OCI-LY1 (cell line): ENCODE measurements around the gene OR10G8.

Experiments
- H2AFZ ChIP-seq: fragments of 200-600 bp; sonication (generic), shearing (Covaris generic); 2 replicates; pipeline ENCODE4 v1.6.0; 2014; ENCODE audit warnings: antibody characterized with exemption, mild to moderate bottlenecking, low read length
- H3F3A ChIP-seq: fragments of 200-600 bp; sonication (generic), shearing (Covaris generic); 2 replicates; pipeline ENCODE4 v1.6.0; 2014; ENCODE audit warnings: mild to moderate bottlenecking, antibody characterized with exemption, low read length, moderate library complexity; ENCODE audit not compliant: insufficient read depth
- H3K27ac ChIP-seq: fragments of 200-600 bp; sonication (generic); 2 replicates; pipeline ENCODE4 v1.5.1; 2014; ENCODE audit warnings: low read length, mixed run types, mild to moderate bottlenecking, low read depth; ENCODE audit not compliant: poor library complexity, severe bottlenecking
- H3K27me3 ChIP-seq: fragments of 200-600 bp; sonication (generic); 2 replicates; pipeline ENCODE4 v1.6.0; 2014; ENCODE audit warnings: antibody characterized with exemption, mild to moderate bottlenecking, low read length, moderate library complexity; ENCODE audit not compliant: insufficient read depth
- H3K36me3 ChIP-seq: fragments of 200-600 bp; sonication (generic); 2 replicates; pipeline ENCODE4 v1.6.1; 2014; ENCODE audit warnings: mild to moderate bottlenecking, antibody characterized with exemption, low read length, moderate library complexity, mixed read lengths; ENCODE audit not compliant: insufficient read depth
- H3K4me1 ChIP-seq: fragments of 200-600 bp; sonication (generic); 2 replicates; pipeline ENCODE4 v1.5.1; 2014; ENCODE audit warnings: mild to moderate bottlenecking, low read length, moderate library complexity; ENCODE audit not compliant: insufficient read depth, severe bottlenecking
- H3K4me2 ChIP-seq: fragments of 200-600 bp; sonication (generic), shearing (Covaris generic); 2 replicates; pipeline ENCODE4 v1.6.1; 2014; ENCODE audit warnings: low read length
- H3K4me3 ChIP-seq: fragments of 200-600 bp; sonication (generic); 2 replicates; pipeline ENCODE4 v1.5.1; 2014; ENCODE audit warnings: low read length, low read depth, mild to moderate bottlenecking, mixed read lengths; ENCODE audit not compliant: poor library complexity, severe bottlenecking
- H3K79me2 ChIP-seq: fragments of 200-600 bp; shearing (Covaris generic); 2 replicates; pipeline ENCODE4 v1.6.1; 2016; ENCODE audit warnings: mixed run types, low read length, mixed read lengths; ENCODE audit not compliant: insufficient read depth
- H3K9ac ChIP-seq: fragments of 200-600 bp; sonication (generic), shearing (Covaris generic); 2 replicates; pipeline ENCODE4 v1.6.1; 2014; ENCODE audit warnings: mild to moderate bottlenecking, low read length, mixed read lengths
- H3K9me2 ChIP-seq: fragments of 200-600 bp; sonication (generic), shearing (Covaris generic); 2 replicates; pipeline ENCODE4 v1.6.1; 2014; ENCODE audit warnings: low read depth, mild to moderate bottlenecking, low read length, mixed read lengths
- H3K9me3 ChIP-seq: fragments of 200-600 bp; shearing (Covaris generic); 2 replicates; pipeline ENCODE4 v1.6.1; 2014; ENCODE audit warnings: low read length, mixed read lengths
- H4K20me1 ChIP-seq: fragments of 200-600 bp; sonication (generic), shearing (Covaris generic); 2 replicates; pipeline ENCODE4 v1.6.0; 2016; ENCODE audit warnings: mild to moderate bottlenecking, low read length; ENCODE audit not compliant: insufficient read depth
- EZH2 ChIP-seq: fragments of 200-600 bp; sonication (generic), shearing (Covaris generic); IDR thresholded peaks from 2 replicates; pipeline ENCODE4 v1.8.0; 2017; ENCODE audit warnings: borderline replicate concordance, mixed run types, mild to moderate bottlenecking, antibody characterized with exemption, low read length, moderate library complexity, mixed read lengths
- TF ChIP-seq, protein P1 (sequence below): fragments of 200-600 bp; sonication (generic), shearing (Covaris generic); IDR thresholded peaks from 2 replicates; pipeline ENCODE4 v1.5.1; 2017; ENCODE audit warnings: mild to moderate bottlenecking, antibody characterized with exemption, low read length, moderate library complexity, mixed read lengths

OR10G8 gene, protein sequence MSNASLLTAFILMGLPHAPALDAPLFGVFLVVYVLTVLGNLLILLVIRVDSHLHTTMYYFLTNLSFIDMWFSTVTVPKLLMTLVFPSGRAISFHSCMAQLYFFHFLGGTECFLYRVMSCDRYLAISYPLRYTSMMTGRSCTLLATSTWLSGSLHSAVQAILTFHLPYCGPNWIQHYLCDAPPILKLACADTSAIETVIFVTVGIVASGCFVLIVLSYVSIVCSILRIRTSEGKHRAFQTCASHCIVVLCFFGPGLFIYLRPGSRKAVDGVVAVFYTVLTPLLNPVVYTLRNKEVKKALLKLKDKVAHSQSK

DNA sequence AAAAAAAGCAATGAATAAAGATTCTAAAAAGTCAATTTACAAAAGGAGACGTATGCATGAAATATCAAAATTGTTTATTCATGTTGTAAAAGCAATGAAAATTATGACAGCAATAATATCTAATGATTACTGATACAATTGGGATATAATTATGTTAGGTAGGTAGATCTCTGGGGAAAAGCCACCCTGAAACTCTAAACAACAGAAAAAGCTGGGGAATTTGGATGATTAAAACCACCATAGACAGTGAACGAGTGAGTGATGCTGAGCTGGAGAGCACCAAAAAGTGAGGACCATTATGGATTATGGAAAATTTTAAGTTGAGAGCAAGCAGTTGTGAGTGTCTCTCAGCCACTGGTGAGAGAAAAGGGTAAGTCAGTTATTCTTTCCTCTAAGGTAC is at the start of gene OR10G8:
Gene OR10G8, plus strand, starts transcription at position 301 of the 400 bp plus-strand sequence. CDS start 2,825 bp downstream, outside the sequence.
- no peaks in the 10 kb centered on the region for H4K20me1 ChIP-seq
- no peaks in the 10 kb centered on the region for H3K79me2 ChIP-seq
- no peaks in the 10 kb centered on the region for H3K9me2 ChIP-seq
- H2AFZ ChIP-seq: no peak within 1 kb of the TSS
- no peak within 1 kb of the TSS for H3K4me2 ChIP-seq
- H3K9me3 ChIP-seq: no peaks in the 10 kb centered on the region
- no peaks in the 10 kb centered on the region for H3F3A ChIP-seq
- H3K4me1 ChIP-seq: no peaks in the 10 kb centered on the region
- H3K36me3 ChIP-seq: no peaks in the 10 kb centered on the region
- no peak within 1 kb of the TSS for H3K27ac ChIP-seq
- no peaks in the 10 kb centered on the region for H3K27me3 ChIP-seq
- TF ChIP-seq EZH2: no peak
- TF ChIP-seq, protein P1, sequence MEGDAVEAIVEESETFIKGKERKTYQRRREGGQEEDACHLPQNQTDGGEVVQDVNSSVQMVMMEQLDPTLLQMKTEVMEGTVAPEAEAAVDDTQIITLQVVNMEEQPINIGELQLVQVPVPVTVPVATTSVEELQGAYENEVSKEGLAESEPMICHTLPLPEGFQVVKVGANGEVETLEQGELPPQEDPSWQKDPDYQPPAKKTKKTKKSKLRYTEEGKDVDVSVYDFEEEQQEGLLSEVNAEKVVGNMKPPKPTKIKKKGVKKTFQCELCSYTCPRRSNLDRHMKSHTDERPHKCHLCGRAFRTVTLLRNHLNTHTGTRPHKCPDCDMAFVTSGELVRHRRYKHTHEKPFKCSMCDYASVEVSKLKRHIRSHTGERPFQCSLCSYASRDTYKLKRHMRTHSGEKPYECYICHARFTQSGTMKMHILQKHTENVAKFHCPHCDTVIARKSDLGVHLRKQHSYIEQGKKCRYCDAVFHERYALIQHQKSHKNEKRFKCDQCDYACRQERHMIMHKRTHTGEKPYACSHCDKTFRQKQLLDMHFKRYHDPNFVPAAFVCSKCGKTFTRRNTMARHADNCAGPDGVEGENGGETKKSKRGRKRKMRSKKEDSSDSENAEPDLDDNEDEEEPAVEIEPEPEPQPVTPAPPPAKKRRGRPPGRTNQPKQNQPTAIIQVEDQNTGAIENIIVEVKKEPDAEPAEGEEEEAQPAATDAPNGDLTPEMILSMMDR: no peak
- H3K4me3 ChIP-seq: no peak within 1 kb of the TSS
- H3K9ac ChIP-seq: no peak within 1 kb of the TSS

DNA sequence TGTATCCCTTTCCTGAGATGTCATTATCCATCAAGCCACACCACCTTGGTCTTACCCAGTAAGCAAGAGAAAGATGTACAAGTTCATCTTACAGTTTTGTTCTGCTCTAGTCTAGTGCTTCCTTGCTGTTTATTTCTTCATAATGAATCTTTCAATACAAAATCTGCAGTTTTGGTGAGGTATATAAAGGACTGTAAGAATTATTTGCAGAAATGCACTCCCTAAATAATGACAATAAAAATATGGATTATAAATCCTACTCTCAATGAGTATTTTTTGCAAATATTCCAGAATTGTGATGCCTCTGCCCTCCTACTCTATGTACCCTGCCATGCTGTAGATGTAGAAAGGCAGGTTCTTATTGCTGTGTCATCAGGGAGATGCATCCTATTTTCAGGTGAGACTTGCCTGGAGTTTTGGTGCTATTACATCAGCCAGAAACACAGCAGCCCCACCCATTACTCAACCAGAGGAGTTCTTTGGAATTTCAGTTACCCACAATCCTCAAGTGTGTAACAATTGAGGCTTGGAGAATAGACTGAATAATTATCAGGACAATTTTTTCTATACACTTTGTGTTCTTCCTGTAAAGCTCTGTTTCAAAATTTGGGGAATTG is 48.8 kb upstream of the OR10G8 start, which contains the start of gene OR10S1:
Gene OR10S1, minus strand, starts transcription at position 51 of the 617 bp plus-strand sequence. CDS start 117 bp downstream, outside the sequence.
- no peaks in the 10 kb centered on the region for H4K20me1 ChIP-seq
- no peak within 1 kb of the TSS for H3K27ac ChIP-seq
- TF ChIP-seq, protein P1: no peak
- TF ChIP-seq EZH2: no peak
- H3K4me1 ChIP-seq: no peaks in the 10 kb centered on the region
- no peak within 1 kb of the TSS for H3K4me2 ChIP-seq
- H3K36me3 ChIP-seq: no peaks in the 10 kb centered on the region
- H3K9me3 ChIP-seq: no peaks in the 10 kb centered on the region
- no peak within 1 kb of the TSS for H3K4me3 ChIP-seq
- no peak within 1 kb of the TSS for H2AFZ ChIP-seq
- H3K27me3 ChIP-seq: no peaks in the 10 kb centered on the region
- no peaks in the 10 kb centered on the region for H3K79me2 ChIP-seq
- no peaks in the 10 kb centered on the region for H3K9me2 ChIP-seq
- H3F3A ChIP-seq: no peaks in the 10 kb centered on the region
- no peak within 1 kb of the TSS for H3K9ac ChIP-seq

DNA sequence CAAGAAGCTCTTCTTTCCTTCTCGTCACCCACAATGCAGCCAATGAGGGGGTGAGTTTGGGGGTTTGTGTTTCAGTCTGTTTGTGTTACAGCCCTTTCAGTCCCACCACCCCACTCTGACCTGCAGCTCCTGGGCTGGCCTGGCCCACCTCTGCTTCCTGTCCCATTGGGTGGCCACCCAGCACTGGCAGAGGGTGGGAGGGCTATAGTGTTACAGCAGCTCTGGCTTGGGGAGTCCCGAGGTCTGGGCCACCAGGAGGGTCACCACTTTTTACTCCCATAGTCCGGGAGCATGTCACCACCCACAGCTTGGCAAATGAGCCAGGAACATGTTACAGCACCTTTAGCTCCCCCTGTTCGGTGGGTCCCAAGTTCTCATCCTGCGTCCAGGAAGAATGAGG is 47.3 kb upstream of the OR10G8 start:
- H4K20me1 ChIP-seq: no peaks in the 10 kb centered on the region
- H3K27me3 ChIP-seq: no peaks in the 10 kb centered on the region
- no peak overlapping the region for H2AFZ ChIP-seq
- no peaks in the 10 kb centered on the region for H3F3A ChIP-seq
- no peaks in the 10 kb centered on the region for H3K9me2 ChIP-seq
- no peaks in the 10 kb centered on the region for H3K9me3 ChIP-seq
- no peaks in the 10 kb centered on the region for H3K79me2 ChIP-seq
- H3K36me3 ChIP-seq: no peaks in the 10 kb centered on the region
- no peak overlapping the region for H3K27ac ChIP-seq
- TF ChIP-seq EZH2: no peak
- TF ChIP-seq, protein P1: no peak
- H3K9ac ChIP-seq: no peak overlapping the region
- H3K4me1 ChIP-seq: no peaks in the 10 kb centered on the region
- no peak overlapping the region for H3K4me3 ChIP-seq
- H3K4me2 ChIP-seq: no peak overlapping the region
